Esophagus muscularis mucosa (tissue), 4 donors: ENCODE data around the gene PLXDC2. TPM values are rescaled to one million over a fixed set of nuclear protein-coding genes. Genes with fewer than 3 reads are reported as not detected.
"Not testable (repeated sequence)": the region's sequence is repeated elsewhere in the genome, so short reads cannot be mapped to it uniquely, and the experiment has no call there.

Experiments used
- DNase-seq: peaks from one replicate; pipeline ENCODE4 v3.0.0-alpha.2; 2017; ENCODE audit errors: extremely low spot score
- H3K27ac ChIP-seq, 4 donors: fragments of 200-600 bp; sonication (generic); replicated peaks in 1 of 4; 1 replicate in 3 of 4; 2 replicates in 1 of 4; pipeline ENCODE4 v1.5.1; 2016 to 2019; ENCODE audit warnings: mild to moderate bottlenecking in 1 of 4
- H3K27me3 ChIP-seq, 4 donors: fragments of 200-600 bp; sonication (generic); one replicate each; pipeline versions ENCODE4 v1.5.1 to v1.6.0; 2016 to 2019
- H3K36me3 ChIP-seq, 4 donors: fragments of 200-600 bp; sonication (generic); one replicate each; pipeline ENCODE4 v1.5.1; 2016 to 2019
- H3K4me1 ChIP-seq, 4 donors: fragments of 200-600 bp; sonication (generic); one replicate each; pipeline ENCODE4 v1.5.1; 2016 to 2019
- H3K4me3 ChIP-seq, 4 donors: fragments of 200-600 bp; sonication (generic); 1 replicate in 2 of 4; 2 replicates in 2 of 4; pipeline ENCODE4 v1.5.1; 2016 to 2019; ENCODE audit warnings: mild to moderate bottlenecking in 4 of 4, moderate library complexity in 1 of 4
- H3K9me3 ChIP-seq, 4 donors: fragments of 200-600 bp; sonication (generic); 1 replicate in 3 of 4; 2 replicates in 1 of 4; pipeline ENCODE4 v1.5.1; 2016 to 2019
- CTCF ChIP-seq, 3 experiments: fragments of 200-600 bp in 2 of 3; fragments of 450-650 bp in 1 of 3; sonication (generic) in 2 of 3; IDR thresholded peaks; one replicate each; pipeline ENCODE4 v1.5.1; 2017 to 2019; ENCODE audit warnings: antibody characterized with exemption in 3 of 3, mild to moderate bottlenecking in 2 of 3, moderate library complexity in 1 of 3
- EP300 ChIP-seq: sonication (generic); formaldehyde crosslinking; IDR thresholded peaks from one replicate; pipeline ENCODE4 v1.6.1; 2017; ENCODE audit warnings: antibody characterized with exemption
- POLR2A ChIP-seq: fragments of 450-650 bp; IDR thresholded peaks from one replicate; pipeline ENCODE4 v1.6.1; 2017; ENCODE audit warnings: antibody characterized with exemption, moderate library complexity, mild to moderate bottlenecking, low read depth
- POLR2AphosphoS5 ChIP-seq, 2 donors: sonication (generic); formaldehyde crosslinking; IDR thresholded peaks; one replicate each; pipeline ENCODE4 v1.6.1; 2017; ENCODE audit warnings: antibody characterized with exemption in 2 of 2
- WGBS: methylation state at CpG from one replicate; pipeline ENCODE4 v1.1.5; 2018; 5-methylcytosine and 5-hydroxymethylcytosine counted together
- intact Hi-C: fragments of 100-400 bp; cut with DNase I; formaldehyde crosslinking; loops from one replicate; pipeline ENCODE4 v1.15.1; 2023
- total RNA-seq, 4 donors: library from RNA; depleted of rRNA; stranded (reverse); fragments of >200 nt; gene quantifications; one replicate each; pipeline versions ENCODE4 v1.1.0 to v1.2.1, GENCODE V29; 2016

PLXDC2 gene
- total RNA-seq, 4 donors from 2014 or later: 28.7 to 54.2 (median 42.4) TPM

GRCh38 chr10:20195076-20195475 is 378.8 kb downstream of the PLXDC2 start:
- Histone ChIP-seq H3K4me3 (no peak overlapping the region), H3K36me3 (no peaks in the 10 kb centered on the region), H3K9me3 (no peaks in the 10 kb centered on the region), H3K27ac (no peak overlapping the region), H3K4me1 (no peaks in the 10 kb centered on the region), H3K27me3 (no peaks in the 10 kb centered on the region)
- 82% methylated on average over 6 of the region's 6 CpGs for WGBS
- no peak for DNase-seq
- intact Hi-C loops: no loop called here
- TF ChIP-seq CTCF (IDR thresholded peaks at IDR 0.05) (no peak), POLR2AphosphoS5 (IDR thresholded peaks at IDR 0.05) (no peak)

- Histone ChIP-seq H3K9me3 (no peaks in the 10 kb centered on the region), H3K4me3 (no peak overlapping the region), H3K27me3 (no peaks in the 10 kb centered on the region), H3K4me1 (no peaks in the 10 kb centered on the region), H3K36me3 (no peaks in the 10 kb centered on the region), H3K27ac (no peak overlapping the region)
- DNase-seq: no peak
- intact Hi-C loops: no loop called here
- TF ChIP-seq EP300 (no peak), CTCF (IDR thresholded peaks at IDR 0.05) (no peak), POLR2A (no peak), POLR2AphosphoS5 (IDR thresholded peaks at IDR 0.05) (no peak)
- WGBS: 84% methylated on average over 1 of the region's 1 CpG
Measured at GRCh38 chr10:20200758-20201157, 384.5 kb downstream of the PLXDC2 start.

GRCh38 chr10:20202337-20202736 is 386.1 kb downstream of the PLXDC2 start:
- Histone ChIP-seq H3K4me3 (no peak overlapping the region), H3K27ac (no peak overlapping the region), H3K4me1 (no peaks in the 10 kb centered on the region), H3K9me3 (no peaks in the 10 kb centered on the region), H3K27me3 (no peaks in the 10 kb centered on the region), H3K36me3 (no peaks in the 10 kb centered on the region)
- DNase-seq: no peak
- no peak for TF ChIP-seq POLR2A
- TF ChIP-seq POLR2AphosphoS5 (IDR thresholded peaks at IDR 0.05): no peak
- no peak for TF ChIP-seq CTCF (IDR thresholded peaks at IDR 0.05)
- no peak for TF ChIP-seq EP300
- WGBS: 86% methylated on average over 4 of the region's 4 CpGs
- intact Hi-C loops: no loop called here

GRCh38 chr10:20207653-20208052 is 391.4 kb downstream of the PLXDC2 start:
- H3K36me3 ChIP-seq: peaks cover 0 to 3% (median 0%) of the 10 kb centered on the region in 4 donors
- no peak overlapping the region for H3K4me3 ChIP-seq
- H3K4me1 ChIP-seq: no peaks in the 10 kb centered on the region
- H3K27me3 ChIP-seq: no peaks in the 10 kb centered on the region
- no peak overlapping the region for H3K27ac ChIP-seq
- no peaks in the 10 kb centered on the region for H3K9me3 ChIP-seq
- no peak for DNase-seq
- intact Hi-C loops: no loop called here
- TF ChIP-seq CTCF (IDR thresholded peaks at IDR 0.05) (no peak), EP300 (no peak), POLR2A (no peak), POLR2AphosphoS5 (IDR thresholded peaks at IDR 0.05) (no peak)

GRCh38 chr10:20209098-20209497 is 392.9 kb downstream of the PLXDC2 start:
- H3K4me1 ChIP-seq, H3K9me3 ChIP-seq, DNase-seq, H3K27me3 ChIP-seq, H3K36me3 ChIP-seq, intact Hi-C loops, H3K4me3 ChIP-seq, H3K27ac ChIP-seq: not testable (repeated sequence)
- 94% methylated on average over 7 of the region's 7 CpGs for WGBS
